Testis (tissue), 2 donors: Measurements from ENCODE around the gene ATG7.

ENCODE experiments used
- CTCF ChIP-seq, 3 experiments: fragments of 450-650 bp in 2 of 3; fragments of 200-600 bp in 1 of 3; sonication (generic) in 1 of 3; IDR thresholded peaks; one replicate each; pipeline ENCODE4 v1.5.1; 2016 to 2019; ENCODE audit warnings: antibody characterized with exemption in 3 of 3, mild to moderate bottlenecking in 2 of 3, moderate library complexity in 1 of 3
- POLR2A ChIP-seq: fragments of 450-650 bp; IDR thresholded peaks from one replicate; pipeline ENCODE4 v1.6.1; 2017; ENCODE audit warnings: antibody characterized with exemption, mild to moderate bottlenecking, moderate library complexity

- TF ChIP-seq CTCF (IDR thresholded peaks at IDR 0.05) (no peak), POLR2A (no peak)
Measured at GRCh38 chr3:11521167-11521566, 249.0 kb downstream of the ATG7 start.
